Activated gamma-delta T cell treated with Interleukin-2 at 50 U/mL for 16 hours (primary cell): ENCODE results near the gene INF2.
"Not testable (repeated sequence)": the region's sequence is repeated elsewhere in the genome, so short reads cannot be mapped to it uniquely, and the experiment has no call there.

Source experiments
- DNase-seq: peaks from one replicate; pipeline ENCODE4 v3.0.0-alpha.2; 2020

The INF2 gene

DNA sequence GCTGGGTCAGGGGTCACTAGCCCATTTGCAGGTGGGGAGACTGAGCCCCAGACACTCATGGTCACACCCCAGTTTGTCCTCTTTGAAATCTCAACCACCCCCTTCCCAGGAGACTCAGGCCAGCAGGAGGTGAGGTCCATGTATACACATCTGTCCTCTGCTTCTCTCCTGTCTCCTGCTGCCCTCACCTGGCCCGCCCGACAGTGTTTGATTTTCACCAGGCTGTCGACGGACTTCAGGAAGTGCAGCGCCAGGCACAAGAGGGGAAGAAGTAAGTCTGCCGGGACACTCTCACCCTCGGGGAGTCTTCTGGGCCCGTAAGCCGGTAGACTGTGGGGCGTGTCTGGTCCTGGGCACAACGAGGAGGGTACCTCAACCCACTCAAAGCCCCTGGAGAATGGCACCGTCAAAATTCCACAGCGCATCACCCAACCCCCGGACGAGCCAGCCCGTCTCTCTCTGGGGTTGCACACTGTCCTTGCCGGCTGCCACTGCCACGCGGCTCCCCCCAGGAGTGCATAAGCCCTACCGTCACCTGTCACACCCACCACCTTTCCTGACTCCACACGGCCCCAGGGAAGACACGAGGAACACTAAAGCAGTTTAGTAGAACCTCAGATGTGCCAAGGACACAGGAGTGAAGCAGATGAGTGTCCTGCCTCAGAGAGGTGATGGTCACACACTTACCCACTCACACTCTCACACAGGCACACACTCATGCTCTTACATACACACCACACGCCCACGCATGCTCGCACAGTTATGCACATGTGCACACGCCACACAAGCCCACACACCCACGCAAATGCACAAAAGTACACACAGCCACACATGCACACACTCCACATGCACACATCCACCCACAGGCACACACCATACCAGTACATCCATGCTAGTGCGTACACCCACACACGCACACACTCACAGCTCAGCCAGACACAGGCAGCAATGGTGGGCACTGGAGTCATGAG is 50.4 kb downstream of the INF2 start:
- no peak for DNase-seq

DNA sequence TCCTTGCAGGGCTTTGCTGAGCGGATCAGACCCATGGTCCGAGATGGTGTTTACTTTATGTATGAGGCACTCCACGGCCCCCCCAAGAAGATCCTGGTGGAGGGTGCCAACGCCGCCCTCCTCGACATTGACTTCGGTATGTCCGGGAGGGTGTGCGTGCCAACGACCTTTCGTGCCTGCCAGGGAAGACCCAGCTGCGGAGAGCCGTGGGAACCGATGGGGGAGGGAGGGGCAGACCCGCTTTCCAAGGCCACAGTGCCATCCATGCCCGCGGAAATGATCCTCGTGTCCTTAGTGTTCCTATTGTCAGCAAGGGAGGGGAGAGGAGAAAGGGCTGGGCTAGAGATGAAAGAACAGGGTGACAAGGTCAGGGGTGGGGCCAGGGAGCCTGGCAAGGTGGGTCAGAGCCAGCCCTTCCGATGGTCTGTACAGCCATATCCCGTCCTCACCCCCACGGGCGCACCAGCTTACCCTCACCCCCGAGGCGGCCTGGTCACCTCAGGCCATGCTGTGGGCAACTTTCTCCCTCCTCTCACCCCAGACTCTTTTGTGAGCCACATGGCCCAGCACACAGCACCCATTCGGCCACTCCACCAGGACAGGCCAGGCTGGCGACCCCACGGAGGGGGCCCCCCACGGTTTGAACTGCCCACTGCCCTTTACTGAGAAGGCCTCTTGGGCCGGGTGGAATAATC is 51.8 kb downstream of the INF2 start:
- DNase-seq, result no peak

DNA sequence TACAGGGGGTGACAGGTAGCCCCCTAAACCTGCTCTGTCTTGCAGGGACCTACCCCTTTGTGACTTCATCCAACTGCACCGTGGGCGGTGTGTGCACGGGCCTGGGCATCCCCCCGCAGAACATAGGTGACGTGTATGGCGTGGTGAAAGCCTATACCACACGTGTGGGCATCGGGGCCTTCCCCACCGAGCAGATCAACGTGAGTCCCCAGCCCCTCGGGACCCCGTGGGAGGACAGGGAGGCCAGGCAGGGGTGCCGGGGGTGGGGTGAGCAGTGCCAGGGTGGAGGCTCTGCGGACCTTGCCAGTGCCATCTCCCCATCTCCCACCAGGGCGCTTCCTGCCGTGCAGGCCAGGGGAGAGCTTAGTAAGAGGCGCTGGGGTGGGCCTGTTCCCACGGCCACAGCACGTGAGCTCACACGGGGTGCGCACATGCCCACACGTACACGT is 52.4 kb downstream of the INF2 start:
- DNase-seq, result no peak

GRCh38 chr14:104742586-104743455 is 53.4 kb downstream of the INF2 start:
- no peak for DNase-seq

DNA sequence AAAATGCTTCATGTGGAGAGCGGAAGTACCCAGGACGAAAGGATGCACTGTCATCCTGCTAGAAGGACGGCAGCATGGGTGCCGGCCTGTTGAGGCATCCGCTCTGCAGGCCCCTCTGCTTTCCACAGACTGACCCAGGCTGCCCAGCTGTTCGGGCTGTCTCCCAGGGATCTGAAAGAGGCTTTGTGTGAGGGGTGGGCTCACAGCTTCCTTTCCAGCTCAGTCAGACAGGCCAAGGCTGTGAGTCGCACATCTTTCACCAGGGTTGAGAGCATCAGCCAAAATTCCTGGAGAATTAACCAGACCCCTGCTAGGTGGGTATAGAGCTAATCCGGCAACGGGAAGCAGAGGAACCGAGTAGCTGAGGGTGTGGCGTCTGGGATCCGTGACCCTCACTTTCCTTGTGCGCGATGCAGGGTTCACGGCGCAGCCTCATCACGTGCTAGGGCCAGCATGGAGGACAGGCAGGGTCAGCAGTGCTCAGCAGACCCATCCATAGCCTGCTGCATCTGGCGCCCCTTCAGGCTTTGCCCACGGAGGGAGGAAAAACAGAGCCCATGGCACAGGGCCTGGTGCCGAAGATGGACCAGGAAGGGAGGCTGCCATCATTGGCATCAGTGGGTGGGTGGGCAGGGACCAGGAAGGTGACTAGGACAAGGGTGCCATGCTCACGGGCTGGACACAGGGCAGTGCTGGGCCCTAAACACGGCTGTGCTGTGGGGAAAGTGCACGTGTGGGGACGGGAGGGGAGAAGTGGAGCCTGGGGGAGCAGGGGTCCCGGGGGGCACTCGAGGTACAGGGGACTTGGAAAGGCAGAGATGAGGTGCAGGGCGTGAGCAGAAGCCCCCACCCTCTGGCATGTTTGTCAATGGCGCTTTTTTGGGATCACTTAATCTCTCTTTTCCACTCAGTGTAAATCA is 54.3 kb downstream of the INF2 start:
- no peak for DNase-seq

GRCh38 chr14:104744484-104744883 is 55.1 kb downstream of the INF2 start:
- DNase-seq, result no peak

DNA sequence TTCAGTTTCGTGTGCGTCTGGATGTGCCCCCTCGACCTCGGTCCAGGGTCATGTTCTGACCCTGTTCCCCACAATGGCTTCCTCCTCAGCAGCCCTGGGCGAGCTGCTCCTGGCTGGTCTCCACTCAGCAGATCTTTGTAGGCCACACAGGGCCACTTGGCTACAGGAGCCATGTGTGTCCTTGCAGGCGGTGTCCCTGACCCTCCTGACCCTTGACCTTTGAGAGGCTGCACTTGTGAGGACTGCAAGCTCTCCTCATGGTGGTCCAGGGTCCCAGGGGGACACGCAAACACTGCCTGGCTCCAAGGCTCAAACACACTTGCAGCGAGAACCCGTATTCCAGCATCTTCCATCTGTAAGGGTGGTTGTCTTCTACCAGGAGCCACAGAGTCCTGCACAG is 56.0 kb downstream of the INF2 start:
- DNase-seq, result no peak

DNA sequence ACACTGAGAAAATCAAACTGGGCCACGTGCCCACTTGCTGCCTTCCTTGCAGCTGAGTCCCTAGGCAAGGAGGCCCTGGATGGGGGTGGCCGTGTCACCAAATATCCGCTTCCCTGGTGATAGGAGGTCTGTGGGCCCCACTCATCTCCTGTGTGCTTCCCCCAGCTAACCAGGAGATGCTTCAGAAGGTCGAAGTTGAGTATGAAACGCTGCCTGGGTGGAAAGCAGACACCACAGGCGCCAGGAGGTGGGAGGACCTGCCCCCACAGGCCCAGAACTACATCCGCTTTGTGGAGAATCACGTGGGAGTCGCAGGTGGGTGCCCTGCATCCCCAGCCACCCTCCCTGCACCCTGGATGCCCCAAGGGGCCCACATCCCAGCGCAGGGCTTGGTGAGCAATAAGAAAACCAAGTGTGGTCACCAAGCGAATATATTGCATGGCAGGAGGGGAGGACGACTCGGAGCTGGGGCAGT is 56.7 kb downstream of the INF2 start:
- DNase-seq, result no peak

- DNase-seq, result no peak
These were observed 57.6 kb downstream of the INF2 start for GRCh38 chr14:104746934-104747481.

DNA sequence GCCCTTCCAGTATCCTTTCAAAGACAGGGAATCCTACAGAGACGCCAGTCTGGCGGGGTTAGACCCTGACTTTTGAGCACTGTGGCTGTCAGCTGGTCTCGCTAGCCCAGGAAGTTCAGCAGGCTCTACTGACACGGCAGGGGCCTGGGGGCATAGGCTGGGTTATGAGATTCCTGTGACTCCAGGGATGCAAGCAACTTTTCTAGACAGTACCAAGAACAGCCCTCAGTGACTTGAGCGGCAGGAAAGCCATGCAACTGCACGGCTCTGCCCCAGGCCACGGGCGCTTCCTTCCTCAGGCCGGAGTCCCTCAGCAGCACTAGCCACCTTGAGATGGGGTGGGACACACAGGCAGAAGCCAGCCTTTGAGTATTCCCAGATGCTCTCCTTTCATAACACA is 58.5 kb downstream of the INF2 start:
- no peak for DNase-seq

GRCh38 chr14:104749111-104749649 is 59.8 kb downstream of the INF2 start:
- DNase-seq, result no peak

DNA sequence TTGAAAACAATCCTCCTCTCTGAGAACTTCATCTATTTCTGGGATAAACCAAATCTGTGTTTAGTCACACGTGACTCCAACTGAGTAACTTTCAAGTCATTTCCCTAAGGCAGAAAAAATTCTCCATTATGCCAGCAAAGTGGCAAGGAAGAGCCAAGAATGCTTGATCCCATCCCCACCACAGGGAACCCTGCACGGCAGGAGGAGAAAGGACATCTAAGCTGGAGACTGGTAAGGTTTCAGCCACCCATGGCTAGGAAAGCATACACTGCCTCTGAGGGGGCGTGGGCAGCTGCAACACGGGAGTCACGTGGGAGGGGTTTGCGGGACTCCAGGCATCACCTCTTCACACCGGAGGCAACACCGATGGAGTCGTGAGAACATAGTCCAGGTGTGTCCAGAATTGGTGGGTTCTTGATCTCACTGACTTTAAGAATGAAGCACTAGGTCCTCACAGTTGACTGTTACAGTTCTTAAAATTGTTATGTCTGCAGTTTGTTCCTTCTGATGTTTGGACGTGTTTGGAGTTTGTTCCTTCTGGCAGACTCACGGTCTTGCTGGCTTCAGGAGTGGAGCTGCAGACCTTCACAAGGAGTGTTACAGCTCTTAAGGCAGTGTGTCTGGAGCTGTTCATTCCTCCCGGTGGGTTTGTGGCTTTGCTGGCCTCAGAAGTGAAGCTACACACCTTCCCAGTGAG is 60.8 kb downstream of the INF2 start:
- DNase-seq, result no peak

GRCh38 chr14:104750753-104751057 is 61.3 kb downstream of the INF2 start:
- DNase-seq, result not testable (repeated sequence)

DNA sequence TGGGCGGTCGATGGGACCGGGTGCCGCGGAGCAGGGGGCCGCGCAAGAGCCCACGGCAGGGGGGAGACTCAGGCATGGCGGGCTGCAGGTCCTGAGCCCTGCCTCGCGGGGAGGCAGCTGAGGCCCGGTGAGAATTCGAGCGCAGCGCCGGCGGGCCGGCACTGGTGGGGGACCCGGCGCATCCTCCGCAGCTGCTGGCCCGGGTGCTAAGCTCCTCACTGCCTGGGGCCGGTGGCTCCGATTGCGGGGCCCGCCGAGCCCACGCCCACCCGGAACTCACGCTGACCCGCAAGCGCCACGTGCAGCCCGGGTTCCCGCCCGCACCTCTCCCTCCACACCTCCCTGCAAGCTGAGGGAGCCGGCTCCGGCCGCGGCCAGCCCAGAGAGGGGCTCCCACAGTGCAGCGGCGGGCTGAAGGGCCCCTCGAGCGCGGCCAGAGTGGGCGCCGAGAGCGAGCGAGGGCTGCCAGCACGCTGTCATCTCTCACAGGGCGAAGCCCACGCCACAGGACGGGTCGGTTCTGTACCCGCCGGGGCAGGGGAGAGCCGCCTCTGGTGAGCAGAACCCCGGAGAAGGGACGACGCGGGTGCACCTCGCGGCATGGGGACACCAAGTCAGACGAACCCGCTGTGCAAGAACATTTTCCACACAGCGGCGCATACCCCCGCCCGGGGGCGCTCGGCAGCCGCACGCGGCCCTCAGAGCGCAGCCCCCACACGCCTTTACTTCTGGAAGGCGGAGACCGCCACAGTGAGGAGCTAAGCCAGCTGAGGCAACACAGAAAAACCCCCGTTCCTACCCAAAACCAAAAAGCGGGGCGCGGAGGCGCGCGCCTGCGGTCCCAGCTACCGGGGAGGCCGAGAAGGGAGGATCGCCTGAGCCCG is 62.4 kb downstream of the INF2 start:
- DNase-seq, result no peak

- DNase-seq, result no peak
These were observed 63.0 kb downstream of the INF2 start for GRCh38 chr14:104752423-104752734.

DNA sequence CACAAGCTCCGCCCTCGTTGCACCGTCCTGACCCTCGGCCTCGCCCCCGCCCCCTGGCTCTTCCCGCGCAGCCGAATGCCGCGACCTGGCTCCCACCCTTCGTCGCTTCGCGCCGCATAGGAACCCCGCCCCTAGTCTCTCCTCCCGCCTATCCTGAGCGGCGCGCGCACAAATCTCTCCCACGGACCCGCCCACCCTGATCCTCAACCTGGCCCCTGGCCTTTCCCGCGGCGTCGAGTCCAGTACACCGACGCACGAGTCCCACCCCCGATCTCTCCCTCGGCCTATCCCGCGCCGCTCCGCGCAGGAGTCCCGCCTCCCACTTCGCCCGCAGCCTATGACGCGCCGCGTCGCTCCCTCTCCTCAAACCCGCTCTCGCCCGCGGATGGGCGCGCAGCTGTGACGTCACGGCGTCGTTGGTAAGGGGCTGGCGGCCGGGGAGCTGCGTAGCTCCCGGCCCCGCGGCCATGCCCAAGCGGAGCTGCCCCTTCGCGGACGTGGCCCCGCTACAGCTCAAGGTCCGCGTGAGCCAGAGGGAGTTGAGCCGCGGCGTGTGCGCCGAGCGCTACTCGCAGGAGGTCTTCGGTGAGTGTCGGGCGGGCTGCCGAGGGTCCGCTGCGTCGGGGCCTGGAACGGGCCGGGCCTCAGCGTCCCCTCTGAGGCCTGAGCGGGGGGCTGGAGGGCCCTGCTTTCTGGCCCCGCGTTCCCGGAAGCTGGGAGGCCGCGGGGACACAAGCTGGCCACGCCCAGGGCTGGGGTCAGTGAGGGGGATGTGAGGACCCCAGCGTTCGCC is 63.5 kb downstream of the INF2 start, which contains the start of gene SIVA1:
TSS of gene SIVA1 (plus strand) at position 413 of the 793 bp plus-strand sequence. CDS start at position 468, 55 bp downstream.
- DNase-seq, result peak; percentile 99

DNA sequence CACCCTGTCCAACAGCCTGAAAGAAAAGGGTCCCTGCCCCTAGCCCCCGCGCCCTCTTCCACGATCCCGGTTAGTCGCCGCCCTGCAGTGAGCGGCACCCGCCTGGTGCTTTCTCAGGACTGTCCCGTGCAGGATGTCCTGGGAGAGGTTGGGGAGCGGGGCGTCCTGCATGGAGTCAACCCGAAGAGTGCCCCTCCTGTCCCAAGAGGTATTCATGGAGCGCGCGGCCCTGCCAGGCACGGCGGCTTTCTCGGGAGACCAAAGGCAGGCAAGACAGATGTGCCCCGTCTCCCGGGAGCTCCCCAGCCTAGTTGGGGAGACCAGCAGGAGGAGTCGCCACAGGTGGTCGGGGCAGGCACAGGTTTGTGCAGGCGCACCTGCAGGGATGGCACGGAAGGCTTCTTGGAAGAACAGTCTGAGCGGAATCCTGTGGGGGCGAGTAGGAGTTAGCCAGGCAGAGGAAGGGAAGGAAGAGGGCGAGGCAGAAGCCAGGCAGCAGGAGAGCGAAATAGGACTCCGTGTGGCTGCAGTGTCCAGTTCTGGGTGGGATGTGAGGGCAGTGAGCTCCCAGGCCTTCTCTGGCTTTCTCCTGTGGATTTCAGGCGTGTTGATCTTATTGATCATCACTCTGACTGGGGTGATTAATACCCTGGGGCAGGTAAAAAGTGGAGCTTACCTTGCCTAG is 64.3 kb downstream of the INF2 start:
- peak; percentile 21 for DNase-seq

DNA sequence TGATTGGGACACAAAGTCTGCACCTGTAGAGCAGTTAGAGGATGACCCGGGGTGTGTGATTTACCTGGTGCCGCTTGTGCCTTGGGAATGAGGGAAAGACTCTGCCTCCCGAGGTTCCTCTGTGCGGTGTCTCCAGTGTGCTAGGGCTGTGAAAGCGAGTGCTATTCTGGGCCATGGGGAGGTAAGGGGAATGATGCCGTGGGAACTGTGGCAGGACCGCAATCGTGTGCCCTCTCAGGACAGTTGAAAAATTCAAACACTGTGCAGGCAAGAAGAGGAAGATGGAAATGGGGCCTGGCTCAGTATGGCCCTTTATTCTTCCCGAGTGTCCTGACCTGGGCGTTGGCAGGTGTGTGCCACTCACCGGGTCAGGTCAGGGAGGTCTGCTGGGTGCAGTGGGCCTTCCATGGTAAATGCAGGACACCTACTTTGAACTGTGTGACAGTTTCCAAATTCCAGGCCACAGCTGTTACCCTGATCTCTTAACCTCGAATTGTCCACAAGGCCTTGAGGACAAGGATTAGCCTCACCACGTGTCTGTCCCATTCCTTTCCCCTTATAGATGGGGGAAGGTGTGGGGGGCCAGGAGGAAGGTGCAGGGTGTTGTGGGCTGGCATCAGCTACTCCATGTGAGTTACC is 64.9 kb downstream of the INF2 start:
- no peak for DNase-seq
